HuH-7.5 (cell line): ENCODE measurements around the gene ZNF3.

Experiments
- DNase-seq: peaks from one replicate; pipeline ENCODE4 v3.0.0; 2011; ENCODE audit warnings: low spot score

The ZNF3 gene

GRCh38 chr7:100109521-100110163, 28.1 kb upstream of the ZNF3 start:
- DNase-seq: no peak

GRCh38 chr7:100107890-100108289, 26.4 kb upstream of the ZNF3 start:
- DNase-seq: no peak

DNA sequence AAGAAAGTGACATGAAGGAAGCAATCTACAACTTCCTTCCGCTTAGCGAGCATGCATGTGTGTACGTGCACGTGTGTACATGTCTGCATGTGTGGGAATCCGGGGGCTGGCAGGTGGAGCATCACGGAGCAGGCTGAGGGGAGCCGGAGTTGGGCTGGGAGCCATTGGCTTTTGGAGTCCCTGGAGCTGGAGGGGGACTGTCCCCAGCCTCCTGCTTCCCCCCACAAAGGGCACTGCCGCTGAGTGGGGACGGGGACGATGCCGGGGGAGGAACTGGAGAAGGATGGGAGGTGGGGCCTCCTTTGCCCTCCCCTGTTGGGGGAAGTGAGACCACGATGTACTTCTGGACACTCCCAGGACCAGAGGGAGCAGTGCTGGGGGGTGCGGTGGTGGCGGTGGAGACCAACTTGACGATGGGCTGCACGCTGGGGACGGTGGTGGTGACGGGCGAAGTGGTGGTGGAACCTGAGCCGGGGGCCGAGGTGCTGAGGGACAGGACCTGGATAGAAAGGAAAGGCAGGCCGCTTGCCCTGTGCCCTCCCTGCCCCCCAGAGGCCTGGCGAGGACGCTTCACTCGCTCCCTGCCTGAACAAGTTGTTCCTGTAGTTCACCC, 25.7 kb upstream of the ZNF3 start:
- DNase-seq: no peak

DNA sequence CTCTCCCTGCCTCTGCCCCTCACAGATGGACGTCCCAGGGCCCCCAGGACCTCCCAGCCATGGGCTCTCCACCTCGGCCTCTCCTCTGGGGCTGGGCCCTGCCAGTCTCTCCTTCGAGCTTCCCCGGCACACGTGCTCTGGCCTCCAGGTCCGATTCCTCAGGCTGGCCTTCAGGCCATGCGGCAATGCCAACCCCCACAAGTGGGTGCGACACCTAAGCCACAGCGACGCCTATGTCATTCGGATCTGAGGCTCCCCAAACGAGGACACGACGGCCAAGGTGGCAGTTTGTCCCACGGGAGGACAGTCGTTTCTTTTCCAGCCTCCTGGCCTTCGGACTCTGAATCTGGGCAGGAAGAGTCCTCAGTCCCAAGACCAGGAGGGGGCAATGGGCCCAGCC, 25.1 kb upstream of the ZNF3 start:
- no peak for DNase-seq

GRCh38 chr7:100105534-100105933, 24.0 kb upstream of the ZNF3 start:
- DNase-seq: no peak

GRCh38 chr7:100102950-100103840, 21.7 kb upstream of the ZNF3 start:
- no peak for DNase-seq

DNA sequence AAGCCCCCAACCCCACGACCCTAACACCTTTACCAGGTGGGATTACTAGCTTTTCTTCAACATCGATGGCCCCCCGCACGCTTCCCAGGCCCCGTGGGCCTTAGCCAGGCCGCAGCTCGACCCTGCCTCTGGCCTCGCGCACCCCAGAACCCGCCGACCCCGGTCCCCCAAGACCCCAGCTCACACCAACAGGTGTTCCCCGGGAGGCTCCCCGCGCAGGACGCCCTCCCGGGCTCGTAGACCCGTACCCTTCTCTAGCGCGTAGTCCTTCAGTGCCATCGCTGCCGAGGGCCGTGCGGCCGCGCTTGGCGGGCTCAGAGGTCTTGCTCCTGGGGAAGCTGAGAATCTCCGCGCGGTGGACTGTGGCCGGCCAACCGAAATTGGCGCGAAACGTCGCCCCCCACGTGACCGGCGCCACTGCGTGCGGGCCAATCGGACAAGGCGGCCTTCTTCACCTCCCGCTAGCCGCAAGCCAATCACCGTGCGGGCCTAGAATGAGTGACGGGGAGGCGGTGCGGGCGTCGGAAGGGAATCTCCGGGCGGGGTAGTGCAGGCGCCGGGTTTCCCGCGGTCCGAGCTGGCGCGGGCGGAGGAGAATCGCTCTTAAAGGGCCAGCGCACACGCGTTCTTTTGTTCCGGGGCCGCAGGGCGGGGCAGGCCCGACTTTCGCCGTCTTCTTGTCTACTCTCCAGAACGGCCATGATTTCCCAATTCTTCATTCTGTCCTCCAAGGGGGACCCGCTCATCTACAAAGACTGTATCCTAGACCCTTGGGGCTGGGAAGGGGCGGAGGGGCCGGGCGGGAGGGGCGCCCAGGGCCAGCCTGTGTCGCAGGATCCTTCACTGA, 19.7 kb upstream of the ZNF3 start, which contains the start of the genes AP4M1 and MCM7:
AP4M1 (plus strand) TSS at position 628 of the 847 bp plus-strand sequence; CDS start at position 700, 72 bp downstream.
MCM7 (minus strand) TSS at position 382 of the 847 bp plus-strand sequence; CDS start at position 279, 103 bp downstream.
- DNase-seq: peak; percentile 98

DNA sequence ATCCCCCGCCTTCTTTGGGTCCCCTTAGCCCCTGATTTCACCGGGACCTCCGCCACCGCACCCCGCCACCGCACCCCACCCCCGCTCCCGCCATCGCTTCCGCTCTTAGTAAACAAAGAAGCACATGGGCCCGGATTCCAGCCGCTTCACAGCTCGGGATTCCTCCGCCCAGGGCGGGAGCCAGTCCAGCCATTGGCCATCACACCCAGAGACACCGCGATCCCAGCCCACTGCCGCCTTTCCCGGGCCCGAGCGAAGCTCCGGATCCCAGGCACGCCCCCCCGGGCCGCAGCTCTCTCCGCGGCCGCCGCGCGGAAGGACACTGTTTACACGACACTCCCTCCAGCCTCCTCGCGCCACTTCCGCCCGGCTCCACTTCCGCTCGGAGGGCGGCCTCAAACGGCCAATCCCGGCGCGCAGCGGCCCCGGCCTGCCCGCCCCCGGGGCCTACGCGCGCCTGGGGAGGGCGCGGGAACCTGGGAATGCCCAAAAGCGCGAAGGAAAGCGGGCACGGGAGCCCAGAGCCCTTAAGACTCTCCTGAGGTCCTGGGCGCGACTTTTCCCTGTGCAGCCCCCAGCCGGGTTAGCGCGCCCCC, 19.0 kb upstream of the ZNF3 start:
- peak; percentile 97 for DNase-seq

GRCh38 chr7:100099452-100099851, 17.9 kb upstream of the ZNF3 start:
- no peak for DNase-seq

GRCh38 chr7:100098913-100099312, 17.4 kb upstream of the ZNF3 start:
- DNase-seq: no peak

- DNase-seq: no peak
Observed at GRCh38 chr7:100095704-100096103, 14.2 kb upstream of the ZNF3 start.

GRCh38 chr7:100095289-100095688, 13.8 kb upstream of the ZNF3 start:
- DNase-seq: no peak

DNA sequence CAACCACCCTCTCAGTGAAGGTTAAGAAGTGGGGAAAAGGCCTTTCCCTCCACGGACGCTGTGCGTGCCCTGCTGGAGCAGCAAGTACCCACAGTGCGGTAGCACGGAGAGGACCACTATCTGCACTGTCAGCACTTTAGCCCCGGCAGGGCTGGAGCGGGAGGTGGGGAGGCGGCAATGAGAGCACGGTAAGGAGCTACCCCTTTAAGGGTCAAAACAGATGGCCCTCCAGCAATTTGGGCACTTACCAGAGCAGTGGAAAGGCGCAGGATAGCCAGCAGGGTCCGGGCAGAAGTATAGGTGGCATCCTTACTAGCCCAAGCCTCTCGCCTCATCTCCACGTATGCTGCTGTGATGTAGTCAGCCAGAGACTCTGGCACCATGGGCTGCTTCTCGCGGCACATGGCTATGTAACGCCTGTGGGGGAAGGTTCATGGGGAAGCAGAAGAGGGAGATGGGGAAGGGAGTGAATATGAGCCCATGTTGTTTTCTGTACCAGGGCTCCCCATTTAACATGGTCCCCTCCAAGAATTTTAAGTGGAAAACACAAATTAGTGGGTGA, 12.5 kb upstream of the ZNF3 start:
- DNase-seq: no peak

- no peak for DNase-seq
Observed at GRCh38 chr7:100093498-100093897, 12.0 kb upstream of the ZNF3 start.

DNA sequence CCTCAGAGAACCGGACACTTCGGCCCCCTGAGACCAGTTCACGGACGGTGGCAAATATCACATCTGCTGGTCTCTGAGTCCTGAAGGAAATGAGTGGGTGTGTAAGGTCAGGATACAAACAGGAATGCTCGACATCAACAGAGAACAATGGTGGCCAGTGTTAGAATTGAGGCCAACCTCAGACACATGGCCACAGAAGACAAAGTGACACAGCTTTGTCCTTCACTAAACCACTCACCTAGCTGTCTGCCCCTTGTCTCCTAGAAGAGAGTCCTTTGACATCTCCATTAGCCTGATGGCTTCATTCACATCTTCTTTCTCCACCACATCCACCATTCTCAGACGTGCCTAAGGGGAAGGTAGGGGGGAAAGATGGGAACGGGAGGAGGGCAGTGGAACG, 11.5 kb upstream of the ZNF3 start:
- no peak for DNase-seq

- no peak for DNase-seq
Observed at GRCh38 chr7:100091411-100092181, 10.1 kb upstream of the ZNF3 start.

- DNase-seq: no peak
Observed at GRCh38 chr7:100090527-100091410, 9.2 kb upstream of the ZNF3 start.

DNA sequence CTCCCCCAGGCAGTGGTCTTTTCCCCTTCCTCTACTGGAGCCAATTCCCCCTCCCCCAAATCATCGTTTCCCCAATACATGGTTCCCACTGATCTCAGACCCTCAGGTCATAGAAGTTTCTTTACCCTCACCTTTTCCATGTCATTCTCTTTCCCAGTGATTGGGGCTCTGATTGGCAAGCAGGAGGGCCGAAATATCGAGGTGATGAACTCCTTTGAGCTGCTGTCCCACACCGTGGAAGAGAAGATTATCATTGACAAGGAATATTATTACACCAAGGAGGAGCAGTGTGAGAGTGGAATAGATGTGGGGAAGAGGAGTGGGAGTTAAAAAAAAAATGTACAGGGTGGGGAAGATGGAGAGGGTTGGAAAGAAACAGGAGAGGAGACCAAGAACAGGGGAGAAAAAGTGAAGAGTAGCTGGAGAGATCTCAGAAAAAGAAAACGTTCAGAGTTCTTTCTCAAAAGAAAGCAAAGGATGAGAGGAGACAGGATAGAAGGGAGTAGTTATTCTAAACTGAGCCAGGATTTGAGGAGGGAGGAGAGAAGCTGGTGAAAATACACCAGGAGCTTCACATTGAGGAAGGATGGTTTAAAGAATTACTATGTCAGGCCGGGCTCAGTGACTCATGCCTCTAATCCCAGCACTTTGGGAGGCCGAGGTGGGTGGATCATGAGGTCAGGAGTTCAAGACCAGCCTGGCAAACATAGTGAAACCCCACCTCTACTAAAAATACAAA, 8.1 kb upstream of the ZNF3 start:
- DNase-seq: no peak
